BE2C (cell line): ENCODE results near the gene C1orf50.

Experiments
- DNase-seq: peaks from one replicate; pipeline ENCODE4 v3.0.0-alpha.2; 2020
- H3K27me3 ChIP-seq: fragments of 250-450 bp; sonication (Bioruptor Pico); 2 replicates; pipeline ENCODE4 v1.5.1; 2020; ENCODE audit warnings: mild to moderate bottlenecking
- H3K36me3 ChIP-seq: fragments of 250-450 bp; sonication (Bioruptor Pico); 2 replicates; pipeline ENCODE4 v1.5.1; 2020; ENCODE audit warnings: mild to moderate bottlenecking
- H3K4me1 ChIP-seq: fragments of 250-450 bp; sonication (Bioruptor Pico); 2 replicates; pipeline ENCODE4 v1.5.1; 2020
- H3K4me3 ChIP-seq: 2 replicates; pipeline ENCODE4 v1.5.1; 2011; ENCODE audit warnings: low read depth, low read length
- H3K9me3 ChIP-seq: fragments of 250-450 bp; sonication (Bioruptor Pico); 2 replicates; pipeline ENCODE4 v1.5.1; 2020
- CTCF ChIP-seq: IDR thresholded peaks from 2 replicates; pipeline ENCODE4 v1.5.1; 2012; ENCODE audit warnings: mild to moderate bottlenecking, low read depth, low read length

C1orf50 gene

GRCh38 chr1:42756956-42757891 is 9.8 kb upstream of the C1orf50 start:
- peak; percentile 16 for DNase-seq
- no peaks in the 10 kb centered on the region for H3K9me3 ChIP-seq
- peak; percentile 70 for TF ChIP-seq CTCF
- no peaks in the 10 kb centered on the region for H3K4me1 ChIP-seq
- H3K36me3 ChIP-seq: peaks cover 6% of the 10 kb centered on the region
- no peaks in the 10 kb centered on the region for H3K27me3 ChIP-seq
- H3K4me3 ChIP-seq: no peak overlapping the region

GRCh38 chr1:42757892-42758275 is 9.2 kb upstream of the C1orf50 start:
- Histone ChIP-seq H3K9me3 (no peaks in the 10 kb centered on the region), H3K36me3 (peaks cover 6% of the 10 kb centered on the region), H3K4me3 (no peak overlapping the region), H3K4me1 (no peaks in the 10 kb centered on the region), H3K27me3 (no peaks in the 10 kb centered on the region)
- TF ChIP-seq CTCF: no peak
- DNase-seq: no peak

- no peaks in the 10 kb centered on the region for H3K27me3 ChIP-seq
- no peaks in the 10 kb centered on the region for H3K4me1 ChIP-seq
- TF ChIP-seq CTCF: no peak
- no peak for DNase-seq
- peaks cover 6% of the 10 kb centered on the region for H3K36me3 ChIP-seq
- H3K9me3 ChIP-seq: no peaks in the 10 kb centered on the region
- H3K4me3 ChIP-seq: no peak overlapping the region
Measured at GRCh38 chr1:42758641-42759040, 8.4 kb upstream of the C1orf50 start.

DNA sequence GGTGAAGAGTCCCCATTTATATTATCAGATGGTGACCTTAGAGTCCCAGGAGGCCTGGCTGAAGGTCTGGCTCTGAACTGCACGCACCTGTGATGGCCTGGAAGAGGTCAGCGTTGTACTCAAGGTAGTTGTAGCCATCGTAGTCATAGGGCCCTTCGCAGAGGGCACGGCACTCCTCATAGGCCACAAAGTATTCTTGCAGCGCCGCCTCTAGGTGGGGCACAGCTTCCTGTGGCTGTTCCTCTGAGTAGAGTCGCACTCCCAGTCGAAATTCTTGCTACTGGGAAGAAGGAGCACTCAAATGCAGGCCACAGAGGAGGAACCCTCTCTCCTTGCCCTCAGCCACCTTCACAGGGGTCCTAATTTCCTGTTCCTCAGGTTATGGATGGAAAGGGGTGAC is 7.9 kb upstream of the C1orf50 start:
- H3K4me3 ChIP-seq: no peak overlapping the region
- H3K9me3 ChIP-seq: no peaks in the 10 kb centered on the region
- TF ChIP-seq CTCF: no peak
- no peaks in the 10 kb centered on the region for H3K4me1 ChIP-seq
- no peaks in the 10 kb centered on the region for H3K27me3 ChIP-seq
- no peak for DNase-seq
- peaks cover 6% of the 10 kb centered on the region for H3K36me3 ChIP-seq

- Histone ChIP-seq H3K36me3 (peaks cover 2% of the 10 kb centered on the region), H3K9me3 (no peaks in the 10 kb centered on the region), H3K4me1 (no peaks in the 10 kb centered on the region), H3K4me3 (no peak overlapping the region), H3K27me3 (no peaks in the 10 kb centered on the region)
- DNase-seq: no peak
- TF ChIP-seq CTCF: no peak
Measured at GRCh38 chr1:42761567-42761966, 5.5 kb upstream of the C1orf50 start.

DNA sequence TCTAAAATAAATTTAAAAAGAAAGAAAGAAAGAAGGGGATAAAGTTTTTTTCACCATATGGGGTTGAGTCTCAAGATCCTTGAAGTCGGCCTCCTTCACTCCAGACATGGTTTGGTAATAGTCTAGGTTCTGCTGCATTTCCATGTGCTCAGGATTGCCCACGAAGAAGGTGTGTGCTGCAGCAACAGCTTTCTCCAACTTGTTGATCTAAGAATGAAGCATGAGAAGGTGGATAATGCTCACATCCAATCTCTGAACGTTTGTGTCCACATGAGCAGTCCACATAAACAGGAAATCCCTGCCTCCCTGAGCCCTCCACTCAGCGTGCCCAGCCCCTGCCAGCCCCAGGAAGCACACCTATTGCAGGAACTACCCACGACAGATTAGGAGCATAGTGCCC is 4.8 kb upstream of the C1orf50 start:
- H3K4me3 ChIP-seq: no peak overlapping the region
- H3K4me1 ChIP-seq: no peaks in the 10 kb centered on the region
- H3K36me3 ChIP-seq: no peaks in the 10 kb centered on the region
- no peaks in the 10 kb centered on the region for H3K27me3 ChIP-seq
- TF ChIP-seq CTCF: no peak
- no peaks in the 10 kb centered on the region for H3K9me3 ChIP-seq
- DNase-seq: no peak
